MM.1S (cell line): ENCODE measurements around the gene FUOM.

ENCODE experiments used
- DNase-seq: peaks from one replicate; pipeline ENCODE4 v3.0.0-alpha.2; 2015
- H2AFZ ChIP-seq: fragments of 300-600 bp; sonication (generic); 2 replicates; pipeline ENCODE4 v1.6.0; 2016; ENCODE audit warnings: antibody characterized with exemption, low read length
- H3F3A ChIP-seq: fragments of 300-600 bp; sonication (generic); 2 replicates; pipeline ENCODE4 v1.6.1; 2016; ENCODE audit warnings: mild to moderate bottlenecking, antibody characterized with exemption, low read length, moderate library complexity, mixed read lengths; ENCODE audit not compliant: insufficient read depth
- H3K27ac ChIP-seq: fragments of 300-600 bp; sonication (generic); 2 replicates; pipeline ENCODE4 v1.5.1; 2016; ENCODE audit warnings: mild to moderate bottlenecking, low read length
- H3K27me3 ChIP-seq: fragments of 300-600 bp; sonication (generic); replicated peaks from 2 replicates; pipeline ENCODE4 v1.6.0; 2016; ENCODE audit warnings: low read length; ENCODE audit not compliant: insufficient read depth
- H3K36me3 ChIP-seq: fragments of 300-600 bp; sonication (generic); replicated peaks from 2 replicates; pipeline ENCODE4 v1.6.1; 2016; ENCODE audit warnings: mild to moderate bottlenecking, low read length, mixed read lengths; ENCODE audit not compliant: insufficient read depth
- H3K4me1 ChIP-seq: fragments of 300-600 bp; sonication (generic); 2 replicates; pipeline ENCODE4 v1.6.1; 2016; ENCODE audit warnings: low read length, mixed read lengths
- H3K4me2 ChIP-seq: fragments of 300-600 bp; sonication (generic); 2 replicates; pipeline ENCODE4 v1.6.0; 2016; ENCODE audit warnings: low read depth, low read length
- H3K4me3 ChIP-seq: fragments of 300-600 bp; sonication (generic); 2 replicates; pipeline ENCODE4 v1.5.1; 2016; ENCODE audit warnings: low read length, mixed read lengths
- H3K79me2 ChIP-seq: fragments of 300-600 bp; sonication (generic); 2 replicates; pipeline ENCODE4 v1.6.1; 2016; ENCODE audit warnings: mixed run types, low read length, mixed read lengths
- H3K9ac ChIP-seq: fragments of 300-600 bp; sonication (generic); 2 replicates; pipeline ENCODE4 v1.6.1; 2016; ENCODE audit warnings: low read length, mixed read lengths
- H3K9me2 ChIP-seq: fragments of 300-600 bp; sonication (generic); replicated peaks from 2 replicates; pipeline ENCODE4 v1.6.1; 2016; ENCODE audit warnings: mild to moderate bottlenecking, low read length, mixed read lengths; ENCODE audit not compliant: insufficient read depth
- H3K9me3 ChIP-seq: fragments of 300-600 bp; sonication (generic); replicated peaks from 2 replicates; pipeline ENCODE4 v1.6.1; 2016; ENCODE audit warnings: mild to moderate bottlenecking, low read length, mixed read lengths; ENCODE audit not compliant: insufficient read depth
- H4K20me1 ChIP-seq: fragments of 300-600 bp; sonication (generic); 2 replicates; pipeline ENCODE4 v1.6.1; 2016; ENCODE audit warnings: mild to moderate bottlenecking, low read length, moderate library complexity, mixed read lengths; ENCODE audit not compliant: insufficient read depth
- EZH2 ChIP-seq: fragments of 300-600 bp; sonication (generic); optimal IDR thresholded peaks from 2 replicates; pipeline ENCODE3; 2017; ENCODE audit warnings: low read depth, mild to moderate bottlenecking, antibody characterized with exemption, low read length, mixed read lengths
- EZH2phosphoT487 ChIP-seq: fragments of 300-600 bp; sonication (generic); IDR thresholded peaks from 2 replicates; pipeline ENCODE4 v1.6.1; 2018; ENCODE audit warnings: antibody characterized with exemption, low read length
- TF ChIP-seq, protein P1 (sequence below): fragments of 300-600 bp; sonication (generic); IDR thresholded peaks from 2 replicates; pipeline ENCODE4 v1.5.1; 2016; ENCODE audit warnings: antibody characterized with exemption, low read length, mixed read lengths

FUOM gene

DNA sequence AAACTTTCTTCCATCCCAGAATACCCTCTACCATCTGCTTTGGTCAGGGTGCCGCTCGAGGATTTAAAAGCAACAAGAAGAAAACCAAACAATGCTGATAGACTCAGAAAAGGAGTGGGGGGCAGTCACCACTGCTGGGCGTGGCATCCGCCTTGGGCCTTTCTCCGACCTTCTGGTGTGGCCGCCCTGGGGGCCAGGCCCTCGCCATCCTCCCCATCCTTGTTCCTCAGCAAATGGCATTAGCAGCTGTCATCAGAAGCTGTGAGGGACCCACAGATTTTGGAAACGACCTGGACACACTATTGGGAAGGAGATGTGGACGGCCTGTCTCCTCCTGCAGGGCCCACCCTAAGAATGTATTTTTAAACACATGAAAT is 45.1 kb downstream of the FUOM start:
- no peak overlapping the region for H3K4me3 ChIP-seq
- no peaks in the 10 kb centered on the region for H3K9me3 ChIP-seq
- H3K4me1 ChIP-seq = peaks cover 5% of the 10 kb centered on the region; the same call in 1 of the 2 replicates
- TF ChIP-seq EZH2 (no peak), EZH2phosphoT487 (no peak)
- TF ChIP-seq, protein P1, sequence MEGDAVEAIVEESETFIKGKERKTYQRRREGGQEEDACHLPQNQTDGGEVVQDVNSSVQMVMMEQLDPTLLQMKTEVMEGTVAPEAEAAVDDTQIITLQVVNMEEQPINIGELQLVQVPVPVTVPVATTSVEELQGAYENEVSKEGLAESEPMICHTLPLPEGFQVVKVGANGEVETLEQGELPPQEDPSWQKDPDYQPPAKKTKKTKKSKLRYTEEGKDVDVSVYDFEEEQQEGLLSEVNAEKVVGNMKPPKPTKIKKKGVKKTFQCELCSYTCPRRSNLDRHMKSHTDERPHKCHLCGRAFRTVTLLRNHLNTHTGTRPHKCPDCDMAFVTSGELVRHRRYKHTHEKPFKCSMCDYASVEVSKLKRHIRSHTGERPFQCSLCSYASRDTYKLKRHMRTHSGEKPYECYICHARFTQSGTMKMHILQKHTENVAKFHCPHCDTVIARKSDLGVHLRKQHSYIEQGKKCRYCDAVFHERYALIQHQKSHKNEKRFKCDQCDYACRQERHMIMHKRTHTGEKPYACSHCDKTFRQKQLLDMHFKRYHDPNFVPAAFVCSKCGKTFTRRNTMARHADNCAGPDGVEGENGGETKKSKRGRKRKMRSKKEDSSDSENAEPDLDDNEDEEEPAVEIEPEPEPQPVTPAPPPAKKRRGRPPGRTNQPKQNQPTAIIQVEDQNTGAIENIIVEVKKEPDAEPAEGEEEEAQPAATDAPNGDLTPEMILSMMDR = no peak
- H2AFZ ChIP-seq = no peak overlapping the region
- H4K20me1 ChIP-seq = no peaks in the 10 kb centered on the region
- H3K9me2 ChIP-seq = no peaks in the 10 kb centered on the region
- no peak for DNase-seq
- no peaks in the 10 kb centered on the region for H3K36me3 ChIP-seq
- no peak overlapping the region for H3K27ac ChIP-seq
- H3F3A ChIP-seq = peaks cover 6% of the 10 kb centered on the region; the same call in 1 of the 2 replicates
- H3K4me2 ChIP-seq = no peak overlapping the region
- H3K79me2 ChIP-seq = peaks cover 9% of the 10 kb centered on the region
- no peaks in the 10 kb centered on the region for H3K27me3 ChIP-seq
- H3K9ac ChIP-seq = no peak overlapping the region

DNA sequence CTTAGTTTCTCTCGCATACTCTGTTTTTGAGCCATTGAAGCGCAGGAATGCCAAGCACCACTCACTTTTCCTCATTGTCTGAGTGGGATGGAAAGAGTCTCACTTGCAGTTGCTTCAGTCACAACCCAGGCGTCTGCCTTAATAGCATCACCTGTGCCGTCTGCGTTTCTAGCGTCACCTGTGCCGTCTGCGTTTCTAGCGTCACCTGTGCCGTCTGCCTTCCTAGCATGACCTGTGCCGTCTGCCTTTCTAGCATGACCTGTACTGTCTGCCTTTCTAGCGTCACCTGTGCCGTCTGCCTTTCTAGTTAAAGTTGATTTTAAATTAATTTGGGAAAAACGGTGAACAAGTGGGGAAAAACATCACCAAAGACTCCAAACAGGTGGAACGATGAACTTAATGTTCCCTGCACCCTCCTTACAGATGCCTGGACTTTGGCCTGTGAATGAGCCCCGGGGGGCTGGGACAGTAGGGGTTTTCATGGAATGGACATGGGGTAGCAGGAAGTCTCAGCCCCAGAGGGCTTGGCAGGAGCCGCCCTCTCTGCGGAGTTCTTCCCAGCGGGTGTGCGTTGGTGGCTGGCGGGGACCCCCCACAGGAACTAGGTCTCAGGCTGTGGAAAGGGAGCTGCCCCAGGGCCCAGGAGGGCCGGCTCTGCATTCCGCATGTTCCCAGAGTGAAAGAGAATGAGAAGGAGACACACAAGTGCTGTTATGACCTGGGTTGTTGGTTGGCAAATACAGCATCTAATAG is 45.6 kb downstream of the FUOM start:
- H3F3A ChIP-seq = peaks cover 6% of the 10 kb centered on the region; the same call in 1 of the 2 replicates
- no peak overlapping the region for H2AFZ ChIP-seq
- H3K9ac ChIP-seq = no peak overlapping the region
- no peaks in the 10 kb centered on the region for H3K27me3 ChIP-seq
- no peaks in the 10 kb centered on the region for H4K20me1 ChIP-seq
- peaks cover 6% of the 10 kb centered on the region for H3K4me1 ChIP-seq
- H3K27ac ChIP-seq = no peak overlapping the region
- no peaks in the 10 kb centered on the region for H3K9me3 ChIP-seq
- DNase-seq = no peak
- H3K4me3 ChIP-seq = no peak overlapping the region
- no peaks in the 10 kb centered on the region for H3K9me2 ChIP-seq
- H3K36me3 ChIP-seq = no peaks in the 10 kb centered on the region
- H3K4me2 ChIP-seq = no peak overlapping the region
- H3K79me2 ChIP-seq = peaks cover 15% of the 10 kb centered on the region
- TF ChIP-seq EZH2 = no peak
- TF ChIP-seq EZH2phosphoT487 = no peak
- TF ChIP-seq, protein P1 = no peak

DNA sequence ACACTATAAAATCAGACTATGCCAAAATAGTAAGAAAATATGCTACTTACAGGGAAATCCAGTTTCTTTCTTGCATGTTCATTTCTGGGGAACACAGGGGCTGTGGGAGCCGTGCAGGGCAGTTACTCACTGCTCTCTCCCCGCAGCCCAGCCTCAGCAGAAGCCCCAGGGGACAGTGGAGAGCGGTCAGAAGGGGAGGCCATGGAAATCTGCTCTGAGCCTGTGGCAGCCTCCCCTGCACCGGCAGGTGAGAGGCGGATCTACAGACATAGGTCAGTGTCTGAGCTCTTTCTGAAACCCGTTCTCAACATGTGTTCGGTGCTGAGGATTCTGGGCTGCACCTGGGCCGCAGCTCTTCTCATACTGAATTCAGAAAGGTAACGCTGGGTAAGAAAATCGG is 46.2 kb downstream of the FUOM start:
- Histone ChIP-seq H3K79me2 (peaks cover 21% of the 10 kb centered on the region), H3K4me3 (no peak overlapping the region), H3K9ac (no peak overlapping the region), H3K9me3 (no peaks in the 10 kb centered on the region), H3K36me3 (no peaks in the 10 kb centered on the region), H3K4me2 (no peak overlapping the region), H3F3A (peaks cover 6% of the 10 kb centered on the region; the same call in 1 of the 2 replicates), H2AFZ (no peak overlapping the region), H3K4me1 (peaks cover 10% of the 10 kb centered on the region), H3K27me3 (no peaks in the 10 kb centered on the region), H3K27ac (no peak overlapping the region), H4K20me1 (no peaks in the 10 kb centered on the region), H3K9me2 (no peaks in the 10 kb centered on the region)
- DNase-seq = no peak
- TF ChIP-seq, protein P1 = no peak
- TF ChIP-seq EZH2 (no peak), EZH2phosphoT487 (no peak)
